GM19397 (cell line): ENCODE results near the gene AFAP1L1.
A peak's percentile ranks its signal among the peaks of the same experiment; 100 is the strongest.
"Not testable (repeated sequence)": the region's sequence is repeated elsewhere in the genome, so short reads cannot be mapped to it uniquely, and the experiment has no call there.

Experiments used
- ATAC-seq: cut with Tn5 transposase; IDR thresholded peaks from one replicate; pipeline ENCODE4 v1.9.1; 2021; ENCODE audit warnings: mild to moderate bottlenecking, moderate library complexity; ENCODE audit not compliant: unreplicated experiment

The AFAP1L1 gene

DNA sequence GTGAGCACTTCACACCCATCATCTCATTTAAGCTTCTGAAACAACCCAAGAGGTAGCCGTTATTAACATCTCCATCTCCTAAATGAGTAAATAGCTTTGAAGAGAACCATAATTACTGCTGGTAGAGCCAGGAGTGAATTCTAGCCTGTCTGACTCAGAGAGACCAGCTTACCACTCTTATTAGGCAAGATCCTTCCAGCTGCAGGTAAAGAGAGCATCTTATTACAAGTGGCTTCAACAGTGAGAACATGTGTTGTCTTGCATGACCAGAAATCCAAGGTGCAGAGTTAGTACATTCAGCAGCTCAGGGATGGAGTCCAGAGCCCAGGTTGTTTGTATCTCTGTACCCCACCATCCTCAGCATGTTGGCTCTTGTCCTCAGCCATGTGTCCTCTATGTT lies 10.9 kb upstream of the AFAP1L1 start:
- ATAC-seq: no peak

DNA sequence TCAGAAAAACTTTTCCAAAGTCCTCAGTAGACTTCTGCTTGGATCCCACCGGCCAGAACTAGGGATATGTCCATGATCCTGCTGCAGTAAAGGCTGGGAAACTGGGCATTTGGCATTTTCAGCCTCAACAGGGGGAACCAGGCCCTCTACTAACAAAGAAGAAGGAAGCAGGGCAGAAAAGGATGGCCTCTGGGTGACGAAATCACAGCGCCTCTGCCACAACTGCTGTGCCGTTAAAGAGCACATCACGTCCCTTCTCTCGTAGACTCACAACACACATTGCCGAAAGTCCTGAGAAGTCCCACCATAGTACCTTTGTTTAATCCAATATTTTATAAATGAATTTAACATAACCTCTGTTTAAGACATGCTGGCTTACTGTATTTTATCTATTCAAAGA lies 10.4 kb upstream of the AFAP1L1 start:
- no peak for ATAC-seq

DNA sequence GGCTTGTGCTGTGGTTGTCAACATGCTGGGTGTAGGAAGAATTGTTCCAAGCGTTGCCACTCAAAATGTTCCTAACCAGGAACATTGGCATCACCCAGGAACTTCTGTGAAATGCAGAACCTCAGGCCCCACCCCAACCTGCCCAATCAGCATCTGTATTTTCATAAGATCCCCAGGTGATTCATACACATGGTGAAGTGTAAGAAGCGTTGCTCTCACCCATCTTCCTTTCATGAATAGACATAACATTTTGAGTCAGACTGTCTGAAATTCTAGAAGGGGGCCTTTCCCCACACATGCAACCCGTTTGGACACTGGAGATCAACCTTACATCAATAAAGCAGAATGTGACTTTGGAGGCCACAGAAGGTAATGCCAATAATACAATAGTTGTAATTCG lies 9.3 kb upstream of the AFAP1L1 start:
- no peak for ATAC-seq

DNA sequence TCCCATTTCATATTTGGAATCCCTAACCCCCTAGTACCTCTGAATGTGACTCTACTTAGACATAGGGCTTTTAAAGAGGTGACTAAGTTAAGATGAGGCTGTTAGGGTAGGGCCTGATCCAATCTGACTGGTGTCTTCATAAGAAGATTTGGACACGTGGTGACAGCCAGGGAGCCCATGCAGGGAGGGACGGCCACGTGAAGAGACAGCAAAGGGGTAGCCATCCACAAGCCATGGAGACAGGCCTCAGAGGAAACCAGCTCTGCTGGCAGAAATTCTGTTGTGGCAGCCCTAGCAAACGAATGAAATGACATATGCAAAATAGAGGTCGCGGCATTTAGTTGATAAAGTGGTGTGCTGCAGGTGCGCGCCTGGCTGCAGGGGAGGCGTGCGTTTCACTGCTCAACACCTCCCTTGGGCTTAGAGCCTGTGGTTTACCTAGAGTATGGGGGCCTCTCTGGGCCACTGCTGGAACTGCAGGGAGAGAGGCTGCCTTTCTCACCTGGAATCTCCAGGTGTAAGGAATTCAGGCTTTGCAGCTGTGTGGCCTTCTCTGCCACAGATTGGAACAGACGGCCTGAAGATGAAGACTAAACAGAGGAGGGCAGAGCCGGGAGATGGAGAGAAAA lies 7.1 kb upstream of the AFAP1L1 start:
- peak; percentile 72 for ATAC-seq

DNA sequence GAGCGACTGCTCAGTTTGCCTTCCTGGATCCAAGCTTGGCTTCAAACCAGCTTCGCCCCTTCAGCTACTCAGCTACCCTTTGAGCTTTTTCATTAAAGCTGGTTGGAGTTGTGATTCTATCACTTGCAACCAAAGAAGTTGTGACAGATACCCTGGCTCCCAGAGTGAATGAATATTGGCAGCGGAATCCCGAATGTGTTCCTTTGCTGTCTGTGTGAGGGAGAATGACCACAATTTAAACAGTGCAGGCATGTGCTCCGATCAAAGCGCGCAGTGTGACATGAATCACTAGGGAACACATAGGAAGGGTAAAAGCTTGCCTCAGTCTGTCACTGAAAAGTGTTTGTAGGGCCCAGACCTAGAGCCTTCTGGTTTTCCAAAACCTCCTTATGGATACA lies 6.6 kb upstream of the AFAP1L1 start:
- no peak for ATAC-seq

DNA sequence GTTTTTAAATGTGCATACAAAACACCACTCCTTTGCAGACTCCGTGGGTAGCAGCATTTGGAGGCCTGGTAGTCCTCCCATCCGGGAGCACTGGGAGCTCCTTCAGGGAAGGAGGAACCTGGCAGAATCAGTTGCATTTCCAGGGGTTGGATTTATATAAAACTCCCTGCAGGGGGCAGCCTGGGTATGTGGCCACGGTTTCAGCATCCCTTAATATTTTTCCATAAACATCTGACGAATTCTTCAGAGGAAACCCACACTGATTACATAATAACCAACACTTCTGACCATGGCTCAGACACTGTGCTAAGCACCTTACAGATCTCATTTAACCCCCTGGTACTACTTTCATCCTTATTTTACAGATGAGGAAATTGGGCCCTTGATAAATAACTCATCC lies 6.1 kb upstream of the AFAP1L1 start:
- no peak for ATAC-seq

DNA sequence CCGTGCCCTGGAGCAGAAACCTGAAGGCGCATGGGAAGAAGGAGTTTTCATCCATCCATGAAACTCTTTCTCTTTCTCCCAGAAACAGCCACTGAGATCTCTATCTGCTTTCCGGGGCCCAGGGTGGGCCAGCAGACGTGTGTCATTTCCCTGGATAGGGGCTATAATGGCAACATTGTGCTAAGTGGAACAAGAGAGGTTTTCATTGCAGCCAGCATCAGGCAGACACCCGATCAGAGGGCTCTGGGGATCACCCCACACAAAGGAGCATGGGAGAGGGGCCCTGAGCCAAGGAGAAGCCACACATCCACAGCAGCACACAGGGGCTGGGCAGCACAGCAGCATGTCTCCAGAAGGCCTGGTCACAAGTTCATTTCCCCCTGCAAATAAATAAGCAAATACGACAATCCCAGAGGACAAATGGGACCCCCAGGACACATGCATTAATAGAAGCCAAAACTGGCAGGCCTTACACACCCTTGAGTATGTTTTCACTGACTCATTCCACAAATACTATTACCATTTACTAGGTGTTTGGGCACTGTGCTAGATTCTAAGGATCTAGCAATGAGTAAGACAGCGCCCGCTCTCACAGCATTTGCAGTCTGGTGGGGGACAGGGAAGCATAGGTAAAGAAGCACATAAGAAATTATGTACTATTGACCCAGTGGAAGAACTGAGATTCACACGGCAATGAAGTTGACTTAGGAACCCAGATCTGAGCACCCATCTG lies 4.3 kb upstream of the AFAP1L1 start:
- no peak for ATAC-seq

DNA sequence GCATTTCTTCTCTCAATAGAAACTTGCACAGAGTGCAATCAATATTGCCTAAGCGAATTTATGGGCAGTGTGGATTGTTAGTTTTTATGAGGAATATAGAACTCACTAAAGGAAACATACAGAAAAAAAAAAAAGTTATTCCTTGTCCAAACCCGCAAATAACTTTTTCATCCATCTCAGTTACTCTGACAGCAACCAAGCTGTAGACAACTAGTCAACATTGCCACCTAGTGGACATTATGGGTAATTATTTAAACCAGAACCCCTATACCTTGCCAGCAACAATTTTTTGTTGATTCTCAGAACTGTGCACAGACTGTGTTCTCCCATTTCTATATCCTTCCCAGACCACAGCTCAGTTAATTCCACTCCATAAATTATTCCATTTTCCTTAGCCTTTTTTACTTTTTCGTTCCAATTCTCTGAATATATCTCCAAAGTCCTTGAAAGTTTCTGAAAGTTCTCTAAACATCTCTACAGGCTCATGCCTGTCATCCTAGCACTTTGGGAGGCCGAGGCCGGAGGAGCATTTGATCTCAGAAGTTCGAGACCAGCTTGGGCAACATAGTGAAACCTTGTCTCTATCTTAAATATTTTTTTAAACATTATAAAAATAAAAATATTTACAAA lies 2.6 kb upstream of the AFAP1L1 start:
- no peak for ATAC-seq

- no peak for ATAC-seq
Measured at GRCh38 chr5:149271195-149271715, 404 bp upstream of the AFAP1L1 start.

DNA sequence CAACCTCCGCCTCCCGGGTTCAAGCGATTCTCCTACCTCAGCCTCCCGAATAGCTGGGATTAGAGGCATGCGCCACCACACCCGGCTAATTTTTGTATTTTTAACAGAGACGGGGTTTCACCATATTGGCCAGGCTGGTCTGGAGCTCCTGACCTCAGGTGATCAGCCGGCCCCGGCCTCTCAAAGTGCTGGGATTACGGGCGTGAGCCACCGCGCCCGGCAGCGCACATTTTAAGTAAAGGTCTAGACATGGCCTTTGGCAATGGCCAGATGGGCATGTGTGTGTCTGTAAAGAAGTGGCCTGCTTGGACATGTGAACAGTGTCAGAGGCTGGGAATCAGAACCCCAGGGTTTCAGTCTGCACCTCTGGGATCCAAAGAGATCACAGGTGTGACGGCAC lies 1.1 kb downstream of the AFAP1L1 start:
- ATAC-seq: not testable (repeated sequence)

DNA sequence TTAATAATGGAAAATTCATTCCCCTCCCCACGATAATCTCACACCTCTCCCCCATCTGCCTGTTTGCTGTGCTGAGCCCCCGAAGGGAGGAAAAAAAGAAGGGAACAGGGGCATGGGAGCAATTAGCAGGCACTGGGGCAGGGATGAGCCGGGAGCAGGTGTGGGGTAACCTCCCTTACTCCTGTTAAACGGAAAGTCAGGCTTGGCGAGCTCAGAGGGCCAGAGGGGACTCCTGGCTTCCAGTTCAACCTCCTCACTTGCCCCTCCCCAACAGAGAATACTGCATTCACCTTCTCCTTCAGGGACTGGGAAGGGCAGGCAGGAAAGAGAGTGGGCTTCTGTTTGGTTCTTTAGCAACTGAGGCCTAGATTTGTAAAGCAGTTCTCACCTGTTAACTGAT lies 1.6 kb downstream of the AFAP1L1 start:
- no peak for ATAC-seq

GRCh38 chr5:149273950-149274349 lies 2.3 kb downstream of the AFAP1L1 start:
- no peak for ATAC-seq

DNA sequence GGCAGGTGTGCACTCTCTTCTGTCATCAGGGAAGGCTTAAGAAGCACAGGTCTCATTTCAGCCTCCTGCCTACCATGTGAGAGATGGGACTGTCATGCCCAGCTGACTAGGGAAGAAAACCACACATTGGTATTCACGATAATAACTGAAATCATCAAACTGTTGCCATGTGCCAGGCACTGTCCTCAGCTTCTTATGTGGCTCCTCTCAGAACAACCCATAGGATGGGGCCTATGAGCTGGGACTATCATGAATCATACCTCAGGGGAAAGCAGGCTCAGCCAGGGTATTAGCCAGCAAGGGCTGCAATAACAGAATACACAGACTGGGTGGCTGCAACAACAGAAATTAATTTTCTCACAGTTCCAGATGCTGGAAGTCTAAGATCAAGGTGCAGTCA lies 3.3 kb downstream of the AFAP1L1 start:
- ATAC-seq: no peak

DNA sequence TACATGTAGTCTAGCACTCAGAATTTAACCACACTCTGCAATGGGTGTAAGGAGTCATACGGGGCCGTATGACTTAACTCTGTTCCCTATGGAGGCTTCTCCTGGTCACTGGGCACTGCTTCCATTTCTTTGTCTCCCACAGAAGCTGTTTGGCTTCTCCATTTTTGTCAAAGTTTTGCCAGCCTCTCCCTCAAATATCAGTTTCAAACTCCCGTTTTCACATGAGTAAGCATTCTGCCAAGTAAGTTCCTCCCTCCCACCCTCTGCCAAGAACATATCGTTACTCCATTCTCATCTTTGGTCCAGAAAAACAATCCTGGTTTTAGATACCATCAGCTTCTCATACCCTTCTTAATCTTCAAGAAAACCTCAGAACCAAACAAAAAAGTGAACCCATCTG lies 6.1 kb downstream of the AFAP1L1 start:
- no peak for ATAC-seq

DNA sequence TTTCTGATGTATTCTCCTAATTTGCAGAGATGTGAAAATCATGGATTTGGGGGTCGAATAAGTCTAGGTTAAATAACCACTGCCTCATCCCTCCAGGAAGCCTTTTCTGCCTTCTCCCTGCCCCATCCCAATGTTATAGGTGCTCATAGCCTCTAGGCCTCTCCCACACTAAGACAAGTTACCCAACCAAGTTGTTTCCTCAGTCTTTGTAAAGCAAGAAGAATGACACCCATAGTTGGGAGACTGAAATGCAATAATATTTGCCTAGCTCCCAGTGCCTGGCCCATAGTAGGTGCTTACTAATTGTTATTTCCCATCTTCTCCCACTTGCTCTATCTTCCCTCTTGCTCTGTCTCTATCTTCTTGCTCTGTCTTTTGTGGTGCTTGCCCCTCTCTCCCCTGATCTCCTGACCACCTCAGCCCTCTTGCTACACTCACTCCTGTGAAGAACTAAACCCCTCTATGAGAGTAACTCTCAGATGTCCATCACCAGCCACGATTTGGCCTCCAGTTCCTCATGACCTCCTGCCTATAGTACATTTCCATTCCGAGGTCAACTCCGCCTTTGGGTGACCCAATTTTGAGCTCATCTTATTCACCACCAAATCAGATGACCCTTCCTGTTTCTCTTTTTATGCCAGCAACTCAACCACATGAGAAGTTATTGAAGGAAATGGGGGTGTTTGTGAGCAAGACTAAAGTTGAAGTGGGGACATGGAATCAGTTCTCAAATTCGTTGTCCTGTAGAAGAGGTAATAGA lies 7.0 kb downstream of the AFAP1L1 start:
- ATAC-seq: no peak

DNA sequence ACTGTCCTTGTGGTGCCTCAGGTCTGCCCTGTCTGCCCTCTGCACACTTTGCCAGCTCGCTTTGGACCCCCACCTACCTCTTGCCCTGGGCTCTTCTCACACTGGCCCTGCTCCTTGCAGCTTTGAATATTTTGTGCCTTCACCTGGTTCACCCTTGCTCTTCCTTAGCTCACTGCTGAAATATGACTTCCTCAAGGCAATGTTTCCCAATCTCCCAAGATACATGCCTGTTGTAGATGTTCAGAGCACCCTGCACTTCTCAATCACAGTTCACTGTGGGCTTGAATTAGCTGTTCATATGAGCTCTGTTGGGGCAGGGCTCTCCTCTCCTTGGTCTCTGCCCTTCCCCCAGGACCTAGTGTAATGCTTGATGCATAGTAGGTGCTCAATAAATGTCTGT lies 8.0 kb downstream of the AFAP1L1 start:
- ATAC-seq: no peak

GRCh38 chr5:149280124-149280523 lies 8.5 kb downstream of the AFAP1L1 start:
- no peak for ATAC-seq

- ATAC-seq: no peak
Measured at GRCh38 chr5:149280802-149281201, 9.1 kb downstream of the AFAP1L1 start.

DNA sequence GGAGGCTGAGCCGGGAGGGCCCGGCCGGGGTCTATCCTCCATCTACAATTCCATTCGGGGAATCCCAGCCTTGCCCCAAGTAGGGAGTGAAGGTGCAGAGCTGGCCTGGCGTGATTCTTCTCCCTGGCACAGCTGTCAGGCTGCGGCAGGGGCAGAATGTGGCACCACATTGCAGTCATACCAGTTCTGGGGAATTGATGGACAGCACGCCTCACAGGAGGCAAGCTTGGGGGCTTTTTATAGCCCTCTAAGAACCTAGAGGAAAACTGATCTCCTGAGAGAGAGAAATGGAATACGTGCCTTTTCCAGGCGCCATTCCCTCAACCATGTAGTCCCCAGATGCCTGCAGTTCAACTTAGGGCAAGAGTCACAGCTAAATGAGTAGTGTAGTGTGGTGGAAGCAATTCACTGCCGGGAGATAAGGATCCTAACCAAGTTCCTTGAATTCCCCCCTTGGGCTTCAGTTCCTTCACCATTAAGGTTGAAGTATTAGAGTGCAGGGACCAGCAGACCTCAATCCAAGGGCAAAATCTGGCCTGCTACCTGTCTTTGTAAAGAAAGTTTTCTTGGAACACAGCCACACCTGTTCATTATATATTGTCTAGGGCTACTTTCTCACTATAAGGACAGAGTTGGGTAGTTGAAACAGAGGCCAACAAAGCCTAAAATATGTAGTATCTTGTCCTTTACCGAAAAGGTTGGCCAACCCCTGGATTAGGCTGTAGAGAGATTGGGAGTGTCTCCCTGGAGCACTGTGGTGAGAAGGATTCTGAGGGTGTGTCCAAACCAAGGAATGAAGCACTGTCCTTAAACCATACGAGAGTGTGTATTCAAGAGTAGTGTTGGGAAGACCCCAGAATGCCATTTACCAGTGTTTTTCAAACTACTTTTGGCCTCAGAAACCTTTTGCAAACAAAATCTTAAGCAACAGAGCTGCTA lies 10.6 kb downstream of the AFAP1L1 start:
- no peak for ATAC-seq

DNA sequence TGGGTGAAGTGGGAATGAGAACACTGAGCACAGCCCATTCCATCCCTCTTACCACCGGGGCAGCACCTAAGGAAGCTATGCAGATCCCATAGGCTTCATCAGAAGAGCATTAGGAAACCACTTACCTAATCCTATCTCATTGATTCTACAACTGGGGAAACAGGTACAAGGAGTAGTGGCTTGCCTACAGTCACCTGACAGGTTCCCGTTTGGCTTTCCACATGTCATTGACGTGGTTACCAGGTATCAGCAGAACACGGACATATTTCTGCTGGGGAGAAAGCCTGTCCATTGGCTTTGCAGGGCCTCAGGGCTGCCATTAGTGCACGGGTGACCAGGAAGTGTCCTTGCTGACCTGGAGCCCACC lies 11.3 kb downstream of the AFAP1L1 start:
- ATAC-seq: no peak
